Measurements from ENCODE around the gene MLST8. TPM values are rescaled to one million over a fixed set of nuclear protein-coding genes. Genes with fewer than 3 reads are reported as not detected.

Gene MLST8
- polyA plus RNA-seq, 3 donors from 2014 or later, result 22.5 to 39.1 (median 36.9) TPM

DNA sequence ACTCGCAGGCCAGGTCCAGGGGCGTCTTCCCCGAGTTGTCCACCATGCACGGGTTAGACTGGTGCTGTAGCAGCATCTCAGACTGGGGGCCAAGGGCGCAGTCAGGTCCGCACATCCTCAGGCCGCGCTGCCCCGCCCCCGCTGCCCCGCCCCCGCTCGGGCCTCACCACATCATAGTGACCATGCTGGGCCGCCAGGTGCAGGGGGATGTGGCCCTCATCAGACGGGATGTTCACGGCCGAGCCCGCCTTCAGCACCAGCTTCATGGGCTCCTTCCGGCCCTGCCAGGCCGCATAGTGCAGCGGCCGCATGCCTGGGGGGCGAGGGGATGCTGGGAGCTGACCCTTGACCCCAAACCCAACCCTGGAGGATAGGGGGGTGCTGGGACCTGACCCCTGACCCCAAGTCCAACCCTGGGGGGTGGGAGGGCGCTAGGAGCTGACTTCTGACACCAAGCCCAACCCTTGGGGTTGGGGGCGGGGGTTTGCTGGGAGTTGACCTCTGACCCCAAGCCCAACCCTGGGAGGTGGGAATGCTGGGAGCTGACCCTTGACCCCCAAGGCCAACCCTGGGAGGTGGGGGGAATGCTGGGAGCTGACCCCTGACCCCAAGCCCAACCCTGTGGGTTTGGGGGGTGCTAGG, 15.9 kb upstream of the MLST8 start:
- Mint-ChIP-seq H3K4me1 (no peaks in the 10 kb centered on the region), H3K9me3 (no peaks in the 10 kb centered on the region), H3K36me3 (no peaks in the 10 kb centered on the region), H3K27me3 (ENCODE audit: low read depth in 3 of 3) (peaks cover 0 to 5% (median 2%) of the 10 kb centered on the region in 3 donors), H3K4me3 (no peak overlapping the region), H3K27ac (no peak overlapping the region)
- no peak for DNase-seq

DNA sequence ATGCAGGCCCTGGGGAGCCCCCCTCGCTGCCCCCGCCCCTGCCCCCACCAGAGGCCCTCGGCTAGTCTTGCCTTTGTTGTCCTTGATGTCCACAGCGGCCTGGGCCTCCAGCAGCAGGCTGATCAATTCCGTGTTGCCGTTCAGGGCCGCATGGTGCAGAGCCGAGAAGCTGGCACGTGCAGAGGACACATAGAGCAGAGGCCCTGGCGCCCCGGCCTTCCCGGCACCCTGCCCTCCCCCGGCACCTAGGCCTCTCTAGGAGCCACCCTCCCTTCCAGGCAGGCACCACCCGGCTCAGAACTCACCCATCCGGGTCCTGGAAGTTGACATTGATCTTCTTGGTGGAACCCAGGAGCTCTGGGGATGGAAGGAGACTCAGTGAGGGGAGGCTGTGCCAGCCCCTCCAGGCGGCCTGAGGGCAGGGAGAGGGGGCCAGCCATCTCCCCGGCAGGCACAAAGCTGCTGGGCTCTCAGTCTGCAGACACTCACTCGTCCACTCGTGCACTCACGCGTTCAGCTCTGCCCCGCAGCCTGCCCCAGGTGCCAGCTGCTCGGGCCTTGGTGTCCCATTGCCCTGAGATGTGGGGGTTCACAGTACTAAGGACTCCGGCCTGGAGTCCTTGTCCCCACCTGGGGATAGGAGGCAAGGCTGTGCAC, 15.1 kb upstream of the MLST8 start:
- DNase-seq, result no peak
- H3K4me1 Mint-ChIP-seq, result peaks cover 0 to 2% of the 10 kb centered on the region in 2 donors
- H3K9me3 Mint-ChIP-seq, result no peaks in the 10 kb centered on the region
- peaks cover 0 to 5% (median 5%) of the 10 kb centered on the region in 3 donors for H3K27me3 Mint-ChIP-seq (ENCODE audit: low read depth in 3 of 3)
- H3K4me3 Mint-ChIP-seq, result no peak overlapping the region
- H3K27ac Mint-ChIP-seq, result no peak overlapping the region
- no peaks in the 10 kb centered on the region for H3K36me3 Mint-ChIP-seq

DNA sequence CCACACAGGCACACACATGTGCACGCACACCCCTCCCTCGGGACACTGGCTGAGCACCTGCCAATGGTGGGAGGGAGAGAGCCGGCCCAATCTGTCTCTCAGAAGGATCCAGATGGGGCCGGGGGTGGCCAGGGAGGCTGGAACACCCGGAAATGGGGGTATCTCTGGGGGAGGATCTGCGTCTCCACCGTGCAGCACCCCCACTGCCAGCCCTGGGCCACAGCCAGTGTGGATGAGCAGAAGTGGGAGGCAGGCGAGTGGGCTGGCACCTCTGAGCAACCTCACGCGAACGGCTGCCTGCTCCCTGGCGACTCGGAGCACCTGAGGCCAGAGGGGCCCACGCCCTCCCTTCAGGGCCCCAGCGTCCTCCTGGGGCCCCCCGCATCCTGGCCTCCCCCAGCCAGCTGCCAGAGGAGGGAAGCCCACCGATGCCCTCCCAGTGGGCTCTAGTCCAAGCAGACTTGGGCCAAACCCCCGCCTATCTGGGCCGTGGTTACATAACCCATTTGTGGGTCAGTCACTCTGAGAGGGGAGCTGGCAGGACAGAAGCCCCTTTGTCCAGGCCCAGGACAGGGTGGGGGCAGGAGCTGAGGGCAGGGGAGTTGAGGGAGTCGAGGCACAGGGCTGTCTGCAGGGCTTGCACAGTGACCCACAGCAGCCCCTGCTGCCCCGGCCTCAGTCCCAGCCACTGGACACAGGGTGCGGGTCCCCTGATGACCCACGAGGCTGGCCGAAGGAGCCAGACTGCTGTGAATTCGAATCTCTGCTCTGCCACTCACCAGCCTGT, 14.4 kb upstream of the MLST8 start:
- no peak for DNase-seq
- Mint-ChIP-seq H3K27ac (no peak overlapping the region), H3K9me3 (no peaks in the 10 kb centered on the region), H3K4me1 (peaks cover 0 to 2% of the 10 kb centered on the region in 2 donors), H3K4me3 (no peak overlapping the region), H3K27me3 (ENCODE audit: low read depth in 3 of 3) (peaks cover 0 to 5% (median 5%) of the 10 kb centered on the region in 3 donors), H3K36me3 (no peaks in the 10 kb centered on the region)

DNA sequence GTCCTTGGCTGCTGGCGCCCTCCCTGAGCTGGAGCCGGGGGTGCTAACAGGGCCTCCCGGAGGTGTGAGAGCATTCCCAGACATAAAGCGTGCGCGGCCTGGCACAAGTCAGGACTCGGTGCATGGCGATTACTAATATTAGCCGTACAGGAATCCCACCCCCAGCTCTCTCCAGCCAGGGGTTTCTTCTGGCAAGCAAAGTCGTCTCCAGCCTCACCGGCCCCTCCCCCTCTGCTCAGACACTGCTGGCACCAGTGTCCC, 13.9 kb upstream of the MLST8 start:
- no peak overlapping the region for H3K27ac Mint-ChIP-seq
- H3K4me1 Mint-ChIP-seq, result peaks cover 0 to 2% of the 10 kb centered on the region in 2 donors
- DNase-seq, result no peak
- H3K36me3 Mint-ChIP-seq, result no peaks in the 10 kb centered on the region
- peaks cover 0 to 5% (median 5%) of the 10 kb centered on the region in 3 donors for H3K27me3 Mint-ChIP-seq (ENCODE audit: low read depth in 3 of 3)
- no peaks in the 10 kb centered on the region for H3K9me3 Mint-ChIP-seq
- H3K4me3 Mint-ChIP-seq, result no peak overlapping the region

DNA sequence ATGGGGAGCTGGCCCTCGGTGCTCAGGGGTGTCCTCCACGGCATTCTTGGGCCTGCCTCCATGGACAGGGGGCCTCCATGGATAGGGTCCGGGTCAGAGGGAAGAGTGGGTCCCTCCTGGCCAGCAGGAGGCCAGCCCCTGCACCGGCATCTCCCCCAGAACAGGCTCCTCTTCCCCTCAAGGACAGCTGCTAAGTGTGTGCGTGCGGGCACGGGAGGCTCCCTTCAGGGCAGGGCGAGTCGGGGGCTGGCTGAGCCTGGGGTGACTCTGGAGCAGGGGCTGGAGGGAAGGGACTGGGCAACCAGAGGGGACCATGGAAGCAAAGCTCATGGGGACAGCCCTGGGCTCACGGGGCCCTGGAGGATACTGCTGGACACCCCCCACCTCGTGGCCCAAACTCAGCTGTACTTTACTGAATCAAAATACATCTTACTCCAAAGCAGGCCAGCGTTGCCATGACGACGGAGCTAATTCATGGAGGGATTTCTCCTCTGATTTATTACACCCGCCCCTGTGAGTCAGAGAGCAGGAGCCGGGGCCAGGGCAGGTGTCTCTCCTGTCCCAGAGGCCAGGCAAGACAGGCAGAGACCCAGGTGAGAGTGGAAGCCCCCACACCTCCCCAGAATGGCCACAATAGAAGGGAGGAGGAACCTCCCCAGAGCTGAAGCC, 11.0 kb upstream of the MLST8 start:
- no peaks in the 10 kb centered on the region for H3K9me3 Mint-ChIP-seq
- no peak overlapping the region for H3K27ac Mint-ChIP-seq
- H3K36me3 Mint-ChIP-seq, result no peaks in the 10 kb centered on the region
- H3K4me1 Mint-ChIP-seq, result peaks cover 0 to 5% of the 10 kb centered on the region in 2 donors
- H3K27me3 Mint-ChIP-seq (ENCODE audit: low read depth in 3 of 3), result peaks cover 4 to 18% (median 10%) of the 10 kb centered on the region in 3 donors
- peak overlapping the region in 1 of 5 donors; percentile 41 for H3K4me3 Mint-ChIP-seq
- no peak for DNase-seq

DNA sequence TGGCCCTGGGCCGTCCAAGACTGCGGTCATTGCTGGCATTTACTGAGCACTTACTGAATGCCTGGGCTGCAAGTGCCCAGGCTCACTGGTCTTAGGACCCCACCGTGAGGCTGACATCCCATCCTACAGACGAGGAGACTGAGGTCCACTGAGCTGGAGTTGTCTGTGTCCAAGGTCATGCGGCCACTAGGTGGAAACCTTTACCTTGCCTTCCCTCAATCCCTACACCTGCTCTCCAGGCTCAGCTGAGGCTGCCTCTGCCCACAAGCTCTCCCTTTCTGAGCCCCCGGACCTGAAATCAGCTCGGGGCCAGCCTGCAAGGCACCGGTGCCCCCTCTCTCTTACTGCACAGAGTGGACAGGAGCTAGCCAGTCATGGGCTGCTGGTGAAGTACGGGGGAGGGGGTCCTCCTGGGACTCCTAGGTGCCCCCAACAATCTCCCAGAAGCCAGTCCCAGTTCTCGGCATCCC, 10.4 kb upstream of the MLST8 start:
- no peaks in the 10 kb centered on the region for H3K9me3 Mint-ChIP-seq
- peak; percentile 28 to 47 (median 45) for DNase-seq

DNA sequence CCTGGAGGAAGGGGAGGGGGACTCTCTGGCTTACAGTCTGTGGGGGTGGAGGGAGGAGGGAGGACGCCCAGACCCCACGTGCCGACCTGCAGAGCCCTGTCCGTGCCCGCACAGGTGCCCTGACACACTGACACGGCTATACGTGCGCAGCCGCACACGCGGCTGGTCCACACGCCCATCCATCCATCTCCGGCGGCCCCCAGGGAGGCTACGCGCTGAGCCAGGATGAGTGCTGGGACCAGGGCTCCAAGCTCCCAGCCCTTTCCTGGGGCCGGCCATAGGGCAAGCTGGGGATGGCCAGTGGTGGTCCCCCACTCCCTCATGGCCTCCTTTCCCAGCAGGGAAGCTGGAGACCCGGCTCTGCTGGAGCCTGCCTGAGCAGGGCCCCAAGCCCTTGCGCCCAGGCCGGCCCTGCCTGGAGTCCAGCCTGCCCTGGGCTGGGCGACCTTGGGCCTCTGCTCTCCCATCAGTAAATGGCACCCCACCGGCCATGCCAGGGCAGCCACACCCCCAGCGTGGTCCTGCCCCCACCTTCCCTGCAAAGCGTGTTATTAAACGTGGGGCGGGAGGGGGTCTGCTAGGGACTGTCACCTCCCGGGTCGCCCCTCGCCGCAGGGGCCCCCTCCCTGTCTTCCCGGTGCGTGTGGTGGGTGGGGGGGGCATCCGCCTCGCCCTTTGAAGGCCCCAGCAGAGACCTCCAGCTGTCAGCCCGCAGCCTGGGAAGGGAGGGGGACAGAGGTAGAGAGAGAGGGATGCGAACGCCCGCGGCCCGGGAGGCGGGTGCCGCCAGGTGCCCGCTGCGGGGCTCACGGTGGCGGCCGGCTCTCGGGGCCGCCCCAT, 9.7 kb upstream of the MLST8 start:
- Mint-ChIP-seq H3K9me3 (no peaks in the 10 kb centered on the region), H3K4me3 (peak overlapping the region in 3 of 5 donors; percentile 2 to 21 (median 21)), H3K27ac (no peak overlapping the region), H3K4me1 (peaks cover 0 to 5% of the 10 kb centered on the region in 2 donors), H3K36me3 (peaks cover 0 to 4% (median 0%) of the 10 kb centered on the region in 3 donors), H3K27me3 (ENCODE audit: low read depth in 3 of 3) (peaks cover 4 to 18% (median 10%) of the 10 kb centered on the region in 3 donors)
- no peak for DNase-seq

More for the DNA sequence above, 10.4 kb upstream of the MLST8 start:
- Mint-ChIP-seq H3K27ac (no peak overlapping the region), H3K36me3 (no peaks in the 10 kb centered on the region), H3K4me3 (peak overlapping the region in 3 of 5 donors; percentile 33 to 41 (median 39)), H3K4me1 (peaks cover 0 to 5% of the 10 kb centered on the region in 2 donors), H3K27me3 (ENCODE audit: low read depth in 3 of 3) (peaks cover 4 to 18% (median 10%) of the 10 kb centered on the region in 3 donors)

DNA sequence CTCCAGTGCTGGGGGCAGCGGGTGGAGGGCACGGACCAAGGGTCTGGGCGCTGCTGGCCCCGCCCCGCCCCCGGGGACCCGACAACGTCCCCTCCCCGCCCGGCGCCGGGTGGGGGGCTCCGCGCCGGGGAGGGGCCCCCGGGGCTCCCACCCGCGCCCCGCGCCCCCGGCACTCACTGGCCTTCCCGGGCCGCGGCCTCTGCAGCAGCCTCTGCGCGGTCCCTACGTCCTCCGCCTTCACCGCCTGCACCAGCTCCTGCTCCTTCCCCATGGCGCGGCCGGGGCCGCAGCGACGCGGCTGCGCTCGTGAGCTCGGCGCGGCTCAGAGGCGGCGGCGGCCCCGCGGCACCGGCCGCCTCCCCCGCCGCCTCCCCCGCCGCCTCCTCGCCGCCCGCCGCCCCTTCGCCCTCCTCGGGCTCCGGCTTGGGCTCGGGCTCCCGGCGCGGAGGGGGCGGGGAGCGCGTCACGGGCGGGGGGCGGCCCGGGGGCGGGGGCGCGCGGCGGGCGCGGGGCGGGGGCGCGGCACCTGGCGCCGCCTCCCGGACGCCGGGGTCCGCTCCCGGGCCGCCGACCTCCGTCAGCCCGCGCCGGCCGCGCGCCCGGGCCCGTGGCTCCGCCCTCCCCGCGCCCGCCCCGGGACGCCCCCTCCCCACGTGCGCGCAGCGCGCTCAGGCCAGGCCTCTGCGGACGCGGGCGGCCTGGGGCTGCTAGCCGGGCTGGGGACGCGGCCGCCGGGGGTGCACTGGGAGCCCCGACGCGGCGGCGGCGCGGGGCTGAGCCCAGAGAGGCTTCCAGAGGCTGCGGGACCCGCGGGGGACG, 8.9 kb upstream of the MLST8 start, which contains the start of gene CASKIN1:
CASKIN1 (minus strand) TSS at position 444 of the 819 bp plus-strand sequence; CDS start at position 271, 173 bp downstream.
- Mint-ChIP-seq H3K4me3 (peak within 1 kb of the TSS; percentile 15 to 62 (median 49)), H3K9me3 (no peaks in the 10 kb centered on the region), H3K27me3 (ENCODE audit: low read depth in 3 of 3) (peaks cover 4 to 18% (median 10%) of the 10 kb centered on the region in 3 donors), H3K27ac (no peak within 1 kb of the TSS), H3K36me3 (peaks cover 0 to 5% (median 0%) of the 10 kb centered on the region in 3 donors), H3K4me1 (peaks cover 0 to 5% of the 10 kb centered on the region in 2 donors)
- no peak for DNase-seq

DNA sequence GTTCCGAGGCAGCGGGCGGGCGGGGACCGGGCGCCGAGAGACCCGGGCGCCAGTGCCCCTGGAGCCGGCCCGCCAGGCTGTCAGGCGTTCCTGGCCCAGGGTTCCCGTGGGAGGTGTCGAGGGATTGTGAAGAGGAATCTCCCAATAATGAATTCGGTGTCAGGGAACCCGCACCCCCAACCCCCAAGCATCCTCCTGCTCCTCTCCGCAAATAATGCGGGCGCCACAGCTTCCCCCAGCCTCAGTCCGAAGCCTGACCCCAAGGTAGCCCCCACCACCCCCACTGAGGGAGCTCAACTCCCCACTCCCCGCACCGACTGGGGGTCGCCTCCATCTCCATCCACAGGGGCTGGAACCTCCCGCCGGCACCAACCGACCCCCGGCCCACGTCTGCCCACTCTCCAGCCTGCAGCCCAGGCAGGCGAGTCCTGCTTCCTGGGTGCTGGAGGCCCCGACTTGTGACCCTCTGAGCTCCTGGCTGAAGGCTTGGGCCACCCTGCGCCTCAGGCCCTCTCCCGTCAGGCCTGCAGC, 8.2 kb upstream of the MLST8 start:
- Mint-ChIP-seq H3K4me3 (peak overlapping the region; percentile 15 to 62 (median 49)), H3K9me3 (no peaks in the 10 kb centered on the region), H3K27ac (no peak overlapping the region), H3K27me3 (ENCODE audit: low read depth in 3 of 3) (peaks cover 7 to 21% (median 10%) of the 10 kb centered on the region in 3 donors), H3K4me1 (peaks cover 0 to 5% of the 10 kb centered on the region in 2 donors), H3K36me3 (peaks cover 0 to 7% (median 0%) of the 10 kb centered on the region in 3 donors)
- no peak for DNase-seq

DNA sequence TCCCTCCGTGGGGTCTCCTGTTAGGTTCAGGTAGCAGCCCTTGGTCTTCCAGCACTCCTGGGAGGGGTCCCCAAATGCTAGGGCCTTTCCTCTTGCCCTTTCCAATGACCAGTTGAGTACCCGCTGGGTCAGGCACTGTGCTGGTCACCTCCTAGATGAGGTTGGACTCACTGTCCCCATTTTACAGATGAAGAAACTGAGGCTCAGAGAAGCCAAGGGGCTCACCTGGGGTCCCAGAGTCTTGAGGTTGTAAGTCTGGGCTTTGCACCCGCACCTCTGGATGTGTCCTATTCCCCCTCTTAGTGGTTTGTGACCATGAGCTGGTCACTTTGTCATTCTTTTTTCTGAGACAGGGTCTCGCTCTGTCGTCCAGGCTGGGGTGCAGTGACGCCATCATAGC, 7.5 kb upstream of the MLST8 start:
- H3K4me1 Mint-ChIP-seq, result peaks cover 0 to 5% of the 10 kb centered on the region in 2 donors
- no peak for DNase-seq
- no peak overlapping the region for H3K27ac Mint-ChIP-seq
- no peaks in the 10 kb centered on the region for H3K9me3 Mint-ChIP-seq
- H3K36me3 Mint-ChIP-seq, result peaks cover 0 to 8% (median 0%) of the 10 kb centered on the region in 3 donors
- H3K4me3 Mint-ChIP-seq, result peak overlapping the region; percentile 49 to 58 (median 50)
- H3K27me3 Mint-ChIP-seq (ENCODE audit: low read depth in 3 of 3), result peaks cover 7 to 22% (median 8%) of the 10 kb centered on the region in 3 donors

DNA sequence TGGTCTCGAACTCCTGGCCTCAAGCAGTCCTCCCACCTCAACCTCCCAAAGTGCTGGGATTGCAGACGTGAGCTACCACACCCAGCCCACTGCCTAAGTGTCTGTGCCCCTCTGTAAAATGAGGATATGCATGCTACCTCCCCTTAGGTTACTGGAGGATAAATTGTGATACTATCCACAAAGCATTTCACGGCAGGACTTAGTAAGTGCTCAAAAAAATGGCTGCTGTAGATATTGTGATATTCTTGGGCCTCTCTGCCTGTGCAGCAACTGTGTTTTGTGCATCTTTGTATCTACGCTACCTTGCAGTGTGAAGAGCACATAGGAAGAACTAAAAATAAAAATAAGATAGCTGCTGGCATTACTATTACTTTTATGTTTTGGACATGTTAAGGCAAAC, 7.0 kb upstream of the MLST8 start:
- Mint-ChIP-seq H3K9me3 (no peaks in the 10 kb centered on the region), H3K27ac (no peak overlapping the region), H3K4me3 (peak overlapping the region in 3 of 5 donors; percentile 49 to 53 (median 50)), H3K27me3 (ENCODE audit: low read depth in 3 of 3) (peaks cover 7 to 22% (median 8%) of the 10 kb centered on the region in 3 donors), H3K4me1 (peaks cover 0 to 5% of the 10 kb centered on the region in 2 donors), H3K36me3 (peaks cover 0 to 8% (median 0%) of the 10 kb centered on the region in 3 donors)
- DNase-seq, result no peak

DNA sequence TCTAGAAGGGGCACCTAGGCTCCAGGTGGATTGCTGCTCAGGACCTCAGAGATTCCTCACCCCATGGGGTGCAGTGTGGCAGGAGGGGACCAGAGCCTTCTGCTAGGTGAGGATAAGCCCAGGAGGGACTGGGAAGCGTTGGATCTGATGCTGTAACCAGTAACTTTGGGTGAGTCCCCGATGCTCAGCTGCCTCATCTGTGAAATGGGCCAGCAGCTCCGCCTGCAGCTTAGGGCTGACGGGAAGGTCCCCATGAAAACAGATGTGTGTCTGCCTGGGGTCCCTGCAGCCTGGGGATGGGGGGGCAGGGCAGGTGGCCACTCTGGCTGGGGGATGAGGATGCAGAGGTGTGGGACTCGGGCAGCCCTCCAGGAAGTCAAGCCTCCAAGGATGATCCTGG, 6.2 kb upstream of the MLST8 start:
- peaks cover 5 to 25% (median 9%) of the 10 kb centered on the region in 3 donors for H3K27me3 Mint-ChIP-seq (ENCODE audit: low read depth in 3 of 3)
- peaks cover 0 to 8% (median 0%) of the 10 kb centered on the region in 3 donors for H3K36me3 Mint-ChIP-seq
- no peaks in the 10 kb centered on the region for H3K9me3 Mint-ChIP-seq
- DNase-seq, result no peak
- H3K4me1 Mint-ChIP-seq, result peaks cover 0 to 8% of the 10 kb centered on the region in 2 donors
- H3K4me3 Mint-ChIP-seq, result no peak overlapping the region
- no peak overlapping the region for H3K27ac Mint-ChIP-seq

All from immature natural killer cell (primary cell).